NCI-H2107 treated with DMSO at 0.1 percent for 48 hours (cell line): ENCODE results near the gene KANTR.

Experiments used
- DNase-seq: peaks from one replicate; lab custom pipeline; 2025; ENCODE audit not compliant: unreplicated experiment; lab: John Stamatoyannopoulos, UW

Gene KANTR, protein sequence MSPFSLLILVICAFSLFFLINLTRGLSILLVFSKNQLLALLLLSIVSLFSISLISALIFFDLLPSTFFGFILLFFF

DNA sequence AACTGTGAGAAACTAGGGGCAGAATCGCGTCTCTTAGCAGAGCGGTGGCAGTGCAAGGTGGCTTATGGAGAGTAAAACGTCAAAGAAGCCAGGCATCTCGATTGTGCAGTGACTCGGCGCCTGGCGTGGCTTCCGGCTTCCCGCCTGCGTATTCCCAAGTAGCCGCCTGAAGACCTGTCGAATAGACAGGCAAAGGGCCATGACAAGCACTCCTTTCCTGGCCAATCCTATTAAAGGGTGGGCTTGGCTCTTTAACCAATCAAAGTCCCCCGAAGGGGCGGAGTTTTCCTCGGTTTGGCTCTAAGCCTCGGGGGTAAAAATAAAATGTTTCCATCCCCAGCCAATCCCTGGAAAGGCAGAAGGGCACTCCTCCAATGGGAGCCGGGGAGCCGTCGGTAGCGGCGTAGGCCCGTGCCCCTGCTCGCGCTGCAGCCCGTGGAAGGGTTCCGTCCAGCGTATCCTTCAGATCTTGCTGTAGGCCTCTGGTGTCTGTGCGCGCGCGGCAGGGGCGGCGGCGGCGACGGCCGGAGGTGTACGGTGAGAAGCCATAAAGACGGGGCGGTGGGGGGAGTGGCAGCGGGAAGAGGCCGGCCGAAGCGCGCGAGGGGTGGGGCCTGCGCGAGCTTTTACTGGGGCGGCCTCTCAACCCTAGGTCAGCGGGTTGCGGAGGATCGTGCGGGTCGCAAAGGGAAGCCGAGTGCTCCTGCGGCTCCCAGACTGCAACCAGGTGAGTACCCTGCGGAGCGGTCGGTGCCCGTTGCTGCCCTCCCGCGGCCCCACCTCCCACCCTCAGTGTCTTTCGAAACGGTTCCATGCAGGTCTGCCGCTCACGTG lies at the start of gene KANTR:
Gene KANTR, plus strand, starts transcription at position 395 of the 834 bp plus-strand sequence. CDS start 30,131 bp downstream, outside the sequence.
- peak; percentile 94 for DNase-seq

DNA sequence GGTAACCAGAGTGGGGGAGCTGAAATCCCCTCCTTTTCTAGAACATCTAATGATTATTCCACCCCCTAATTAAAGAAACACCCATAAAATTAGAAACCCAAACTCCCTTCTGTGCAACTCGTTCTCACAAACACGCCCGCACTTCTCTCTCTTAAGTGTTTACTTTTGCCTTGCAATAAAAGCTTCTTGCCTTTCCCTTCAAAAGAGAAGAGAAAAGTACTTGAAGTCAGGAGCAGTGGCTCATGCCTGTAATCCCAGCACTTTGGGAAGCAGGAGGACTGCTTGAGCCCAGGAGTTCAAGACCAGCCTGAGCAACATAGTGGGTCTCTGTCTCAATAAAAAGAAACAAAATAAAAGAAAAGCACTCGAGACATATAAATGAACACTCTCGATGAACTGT lies 48.9 kb upstream of the KANTR start:
- DNase-seq: peak; percentile 21

DNA sequence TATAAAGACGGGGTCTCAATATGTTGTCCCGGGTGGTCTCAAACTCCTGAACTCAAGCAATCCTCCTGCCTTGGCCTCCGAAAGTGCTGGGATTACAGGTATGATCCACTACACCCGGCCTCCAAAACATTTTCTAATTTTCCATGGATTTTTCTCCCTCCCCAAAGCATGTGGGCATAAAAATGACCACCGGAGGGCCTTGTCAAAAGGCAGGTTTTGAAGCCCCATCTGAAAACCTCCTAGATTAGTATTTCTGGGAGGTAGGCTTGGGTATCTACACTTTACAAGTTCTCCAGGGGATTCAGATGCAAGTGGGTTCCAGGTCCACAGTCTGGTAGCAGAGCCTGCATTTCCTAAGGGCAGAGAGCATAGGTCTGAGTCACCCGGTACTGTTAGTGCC lies 46.7 kb upstream of the KANTR start:
- no peak for DNase-seq

DNA sequence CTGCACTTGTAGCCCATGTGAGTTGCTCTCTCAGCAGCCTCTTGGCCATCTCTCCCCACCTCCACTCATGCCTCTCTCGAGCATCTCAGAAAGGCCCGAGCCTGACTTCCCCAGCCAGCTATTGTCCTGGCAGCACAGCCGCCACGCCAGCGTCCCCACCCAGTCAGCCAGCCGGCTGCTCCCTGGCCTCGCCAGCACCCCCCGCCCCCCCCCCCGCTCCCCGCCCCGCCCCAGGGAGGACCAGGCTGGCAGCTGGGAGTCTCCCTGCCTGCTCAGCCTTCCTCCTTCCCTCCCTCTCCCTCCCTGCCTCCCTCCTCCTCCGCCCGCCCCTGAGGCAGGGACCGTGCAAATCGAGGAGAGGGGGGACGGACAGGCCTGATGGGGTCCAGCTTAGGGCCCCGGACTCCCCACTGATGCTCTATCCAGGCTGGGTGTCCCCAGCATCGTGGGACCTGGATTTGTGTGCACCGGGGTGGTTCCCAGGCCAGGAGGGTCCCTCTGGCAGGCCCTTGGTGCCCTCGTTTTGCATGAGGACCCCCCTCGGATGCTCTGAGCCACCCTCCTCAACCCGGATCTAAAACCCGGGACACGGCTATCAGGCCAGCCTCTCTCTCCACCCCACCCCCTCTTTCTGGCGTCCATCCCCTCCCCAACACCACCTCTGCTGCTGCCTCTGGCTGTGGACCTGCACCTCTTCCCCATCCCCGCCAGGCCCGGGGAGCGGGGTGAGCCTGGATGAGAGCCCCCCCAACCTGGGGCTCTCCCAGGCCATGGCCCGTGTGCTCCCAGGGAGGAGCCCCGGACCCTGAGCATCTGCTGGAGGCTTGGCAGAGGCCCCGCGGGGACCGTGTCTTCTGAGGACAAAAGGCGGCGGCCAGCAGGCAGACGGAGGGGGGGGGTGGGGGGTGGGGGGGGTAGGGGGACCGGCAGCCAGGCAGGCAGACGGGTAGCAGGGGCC lies 45.5 kb upstream of the KANTR start, which contains the start of gene GPR173:
Gene GPR173, plus strand, starts transcription at position 621 of the 958 bp plus-strand sequence. CDS start 27,833 bp downstream, outside the sequence.
- peak; percentile 58 for DNase-seq

DNA sequence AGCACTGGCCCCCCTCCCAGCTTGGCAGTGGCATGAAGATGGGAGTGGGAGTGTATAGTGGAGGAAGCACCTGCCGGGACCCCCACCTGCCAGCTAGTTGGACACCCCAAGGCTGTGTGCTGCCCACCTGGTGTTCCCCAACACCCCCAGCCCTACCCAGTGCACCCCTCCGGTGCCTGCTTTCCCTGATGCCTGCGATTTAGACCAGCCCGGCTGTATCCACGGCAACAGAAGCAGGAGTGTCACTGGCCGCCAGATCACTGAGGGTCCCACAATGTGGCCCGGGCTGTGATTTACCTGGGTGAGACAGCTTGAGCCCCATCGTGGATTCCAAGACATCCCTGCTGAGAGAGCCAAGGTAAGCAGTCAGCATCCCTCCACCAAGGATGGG lies 44.8 kb upstream of the KANTR start:
- no peak for DNase-seq

DNA sequence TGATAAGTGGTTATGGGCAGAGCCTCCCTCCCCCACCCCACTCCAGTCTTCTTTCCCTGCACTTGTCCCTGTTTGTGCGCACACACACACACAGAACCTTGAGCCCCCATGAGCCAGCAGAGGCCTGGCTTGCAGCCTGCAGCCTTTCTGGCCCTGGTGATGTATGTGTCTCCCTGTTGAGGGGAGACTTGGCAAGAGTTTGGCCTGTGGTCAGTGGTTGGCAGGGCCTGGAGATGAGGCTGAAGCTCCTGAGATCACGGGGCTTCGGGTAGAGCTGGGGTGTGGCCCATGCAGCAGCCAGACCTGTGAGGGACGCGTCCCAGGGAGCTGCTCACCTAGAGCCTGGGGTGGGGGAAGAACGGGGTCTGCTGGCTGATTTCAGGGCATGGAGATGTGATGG lies 43.1 kb upstream of the KANTR start:
- no peak for DNase-seq

DNA sequence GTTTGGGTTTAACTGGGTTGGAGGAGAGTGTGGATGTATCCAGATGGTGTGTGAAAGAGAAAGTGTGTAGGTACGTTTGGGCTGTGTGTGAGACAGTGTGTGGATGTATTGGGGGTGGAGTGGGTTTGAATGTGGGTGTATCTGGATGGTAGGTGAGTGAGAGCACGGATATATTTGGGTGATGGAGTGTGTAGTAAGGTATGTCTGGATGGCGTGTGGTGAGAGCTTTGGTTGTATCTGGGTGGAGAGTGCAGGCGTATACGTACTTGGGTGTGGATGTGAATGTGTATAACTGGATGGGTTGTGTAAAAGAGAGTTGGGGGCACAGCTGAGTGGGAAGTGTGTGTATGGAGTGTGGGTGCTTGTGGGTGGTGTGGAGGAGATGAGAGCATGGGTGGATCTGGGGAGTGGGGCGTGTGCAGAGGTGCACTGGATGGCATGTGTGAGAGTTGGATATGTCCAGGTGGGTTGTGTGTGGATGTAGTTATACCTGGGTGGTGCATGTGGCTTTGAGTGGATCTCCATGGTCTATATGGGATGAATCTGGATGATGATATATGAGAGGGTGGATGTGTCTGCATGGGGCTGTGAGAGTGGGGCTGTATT lies 38.6 kb upstream of the KANTR start:
- no peak for DNase-seq

DNA sequence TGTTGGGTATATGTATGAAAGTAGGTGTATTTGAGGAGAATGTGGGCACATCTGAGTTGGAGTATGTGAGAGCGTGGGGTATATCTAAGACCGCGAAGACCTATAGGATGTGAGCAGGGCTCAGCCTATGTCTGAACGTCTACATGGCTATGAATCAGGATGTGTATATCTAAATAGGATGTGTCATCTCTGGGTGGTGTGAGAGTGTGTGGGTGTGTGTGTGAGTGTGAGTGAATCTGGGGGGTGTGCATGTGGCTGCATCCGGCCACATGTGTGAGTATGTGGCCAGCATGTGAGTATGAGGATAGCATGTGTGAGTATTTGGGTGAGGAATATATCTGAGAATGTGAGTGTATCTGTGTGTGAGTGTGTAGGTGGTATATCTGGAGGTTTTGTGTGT lies 37.6 kb upstream of the KANTR start:
- DNase-seq: no peak

DNA sequence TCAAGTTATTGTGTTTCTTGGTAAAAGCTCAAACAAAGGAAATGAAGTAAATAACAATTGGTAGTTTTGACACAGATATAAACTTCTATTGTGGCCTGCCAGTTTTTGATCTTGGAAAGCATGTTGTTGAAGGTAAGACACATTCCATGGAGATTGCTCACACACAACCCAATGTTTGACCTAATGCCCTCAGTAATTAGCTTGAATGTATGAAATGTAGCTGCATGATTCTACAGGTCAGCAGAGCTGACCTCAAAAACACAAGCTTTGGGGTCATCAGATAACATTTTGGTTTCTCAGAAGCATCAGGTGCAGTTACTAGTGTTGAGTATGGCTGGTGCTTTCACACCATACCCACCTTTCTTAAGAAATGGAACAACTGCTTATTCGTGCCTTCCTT lies 28.8 kb upstream of the KANTR start:
- no peak for DNase-seq

DNA sequence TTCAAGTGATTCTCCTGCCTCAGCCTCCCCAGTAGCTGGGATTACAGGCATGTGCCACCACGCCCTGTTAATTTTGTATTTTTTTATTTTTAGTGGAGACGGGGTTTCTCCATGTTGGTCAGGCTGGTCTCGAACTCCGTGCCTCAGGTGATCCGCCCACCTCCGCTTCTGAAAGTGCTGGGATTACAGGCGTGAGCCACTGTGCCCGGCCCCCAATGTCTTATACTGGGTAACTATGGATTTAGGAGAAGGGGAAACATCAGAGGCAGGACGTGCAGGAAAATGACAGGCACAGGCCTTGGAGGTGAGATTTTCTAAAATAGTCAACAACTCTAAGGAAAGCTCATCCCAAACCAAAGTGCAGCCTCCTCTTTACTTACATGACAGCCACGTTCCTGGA lies 22.9 kb upstream of the KANTR start:
- no peak for DNase-seq

DNA sequence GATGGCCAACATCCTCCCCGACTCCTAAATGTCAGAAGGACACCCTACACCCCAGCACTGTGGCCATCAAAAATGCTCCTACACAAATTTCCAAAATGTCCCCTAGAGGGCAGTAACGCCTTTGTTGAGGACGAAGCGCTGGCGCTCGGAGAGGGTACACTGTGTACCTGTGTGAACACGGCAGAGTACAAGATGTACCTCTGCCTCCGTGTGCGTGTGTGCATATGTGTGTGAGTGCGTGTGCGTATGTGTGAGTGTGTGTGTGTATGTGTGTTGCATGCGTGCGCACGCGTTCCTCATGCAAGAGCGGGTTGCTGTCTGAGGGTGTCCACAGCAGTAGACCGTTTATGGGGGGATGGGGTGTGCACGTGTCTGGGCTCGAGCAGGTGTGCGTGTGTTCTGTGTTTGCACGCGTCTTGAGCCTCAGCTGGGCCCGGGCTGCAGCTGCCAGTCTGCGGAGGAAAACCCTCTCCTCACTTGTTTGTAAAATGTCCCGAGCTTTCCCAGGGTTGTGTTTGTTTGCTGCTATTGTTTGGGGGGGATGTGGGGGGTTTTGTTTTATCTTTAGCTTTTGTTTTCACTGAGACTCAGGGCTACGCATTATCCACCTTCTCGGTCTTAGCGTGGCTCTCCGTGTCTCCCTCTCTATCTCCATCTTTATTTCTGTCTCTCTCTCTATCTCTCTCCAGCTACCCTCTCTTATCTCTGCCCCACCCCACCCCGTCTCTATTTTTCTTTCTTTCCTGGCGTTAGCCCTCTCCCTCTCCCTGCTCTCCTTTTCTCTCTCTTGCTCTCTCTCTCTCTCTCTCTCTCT lies 22.1 kb upstream of the KANTR start:
- DNase-seq: peak; percentile 81

DNA sequence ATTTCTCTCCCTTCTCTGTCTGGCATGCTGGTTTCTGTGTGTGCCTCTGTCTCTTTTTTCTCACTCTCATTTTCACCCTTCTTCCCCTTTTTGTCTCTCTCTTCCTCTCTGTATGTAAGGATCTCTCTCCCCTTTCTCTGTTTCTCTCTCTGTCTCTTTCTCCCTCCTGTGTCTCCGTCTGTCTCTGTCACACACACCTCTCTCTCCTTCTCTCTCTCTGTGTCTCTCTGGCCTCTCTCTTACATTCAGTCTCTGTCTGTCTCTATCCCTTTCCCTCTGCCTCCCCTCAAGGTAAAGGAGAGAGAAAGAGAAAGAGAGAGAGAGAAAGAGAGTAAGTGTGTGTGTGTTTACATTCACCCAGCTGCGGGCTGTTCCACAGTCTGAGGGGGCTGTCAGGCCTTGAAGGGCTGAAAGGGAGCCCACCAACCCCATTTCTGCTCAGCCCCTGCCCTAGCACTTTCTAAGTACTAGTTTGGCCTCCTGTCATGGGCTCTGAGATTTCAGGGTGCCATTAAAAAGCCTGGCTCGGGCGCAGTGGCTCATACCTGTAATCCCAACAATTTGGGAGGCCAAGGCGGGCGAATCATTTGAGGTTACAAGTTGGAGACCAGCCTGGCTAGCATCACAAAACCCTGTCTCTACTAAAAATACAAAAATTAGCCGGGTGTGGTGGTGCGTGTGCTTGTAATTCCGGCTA lies 21.4 kb upstream of the KANTR start:
- DNase-seq: no peak

DNA sequence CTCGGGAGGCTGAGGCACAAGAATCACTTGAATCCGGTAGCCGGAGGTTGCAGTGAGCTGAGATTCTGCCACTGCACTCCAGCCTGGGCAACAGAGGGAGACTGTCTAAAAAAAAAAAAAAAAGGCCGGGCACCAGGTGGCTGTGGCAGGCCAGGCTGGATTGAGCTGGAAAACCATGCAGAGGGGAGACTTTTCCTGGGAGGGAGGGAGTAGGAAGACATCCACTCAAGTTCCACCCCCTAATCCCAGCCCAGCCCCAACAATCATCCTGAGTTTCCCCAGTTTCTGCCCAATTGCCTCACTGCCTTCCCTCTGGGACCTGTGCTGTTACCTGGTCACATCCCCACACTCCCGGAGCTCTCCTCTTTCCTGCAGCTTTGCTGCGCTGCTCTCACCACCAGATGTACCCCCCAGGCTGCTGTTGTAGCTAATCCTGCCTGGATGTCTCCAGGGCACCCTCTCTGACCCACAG lies 20.8 kb upstream of the KANTR start:
- peak; percentile 48 for DNase-seq

DNA sequence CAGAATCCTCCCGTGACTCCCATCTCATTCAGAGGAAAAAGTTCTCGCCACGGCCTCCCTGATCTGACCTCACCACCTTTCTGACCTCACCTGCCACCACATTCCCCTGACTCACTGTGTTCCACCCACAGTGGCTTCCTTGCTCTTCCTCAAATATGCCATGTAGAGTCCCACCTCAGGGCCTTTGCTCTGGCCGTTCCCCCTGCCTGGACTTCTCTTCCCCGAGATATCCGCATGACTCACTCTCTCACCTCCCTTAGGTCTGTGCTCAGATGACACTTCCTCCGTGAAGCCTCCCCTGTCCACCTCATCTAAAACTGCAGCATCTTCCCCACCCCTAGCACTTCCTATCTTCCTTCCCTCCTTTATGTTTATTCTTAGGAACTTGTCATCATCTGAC lies 18.9 kb upstream of the KANTR start:
- DNase-seq: no peak

DNA sequence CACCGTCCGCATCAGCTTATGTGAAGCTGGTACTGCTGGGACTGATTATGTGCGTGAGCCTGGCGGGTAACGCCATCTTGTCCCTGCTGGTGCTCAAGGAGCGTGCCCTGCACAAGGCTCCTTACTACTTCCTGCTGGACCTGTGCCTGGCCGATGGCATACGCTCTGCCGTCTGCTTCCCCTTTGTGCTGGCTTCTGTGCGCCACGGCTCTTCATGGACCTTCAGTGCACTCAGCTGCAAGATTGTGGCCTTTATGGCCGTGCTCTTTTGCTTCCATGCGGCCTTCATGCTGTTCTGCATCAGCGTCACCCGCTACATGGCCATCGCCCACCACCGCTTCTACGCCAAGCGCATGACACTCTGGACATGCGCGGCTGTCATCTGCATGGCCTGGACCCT lies 17.3 kb upstream of the KANTR start:
- no peak for DNase-seq

DNA sequence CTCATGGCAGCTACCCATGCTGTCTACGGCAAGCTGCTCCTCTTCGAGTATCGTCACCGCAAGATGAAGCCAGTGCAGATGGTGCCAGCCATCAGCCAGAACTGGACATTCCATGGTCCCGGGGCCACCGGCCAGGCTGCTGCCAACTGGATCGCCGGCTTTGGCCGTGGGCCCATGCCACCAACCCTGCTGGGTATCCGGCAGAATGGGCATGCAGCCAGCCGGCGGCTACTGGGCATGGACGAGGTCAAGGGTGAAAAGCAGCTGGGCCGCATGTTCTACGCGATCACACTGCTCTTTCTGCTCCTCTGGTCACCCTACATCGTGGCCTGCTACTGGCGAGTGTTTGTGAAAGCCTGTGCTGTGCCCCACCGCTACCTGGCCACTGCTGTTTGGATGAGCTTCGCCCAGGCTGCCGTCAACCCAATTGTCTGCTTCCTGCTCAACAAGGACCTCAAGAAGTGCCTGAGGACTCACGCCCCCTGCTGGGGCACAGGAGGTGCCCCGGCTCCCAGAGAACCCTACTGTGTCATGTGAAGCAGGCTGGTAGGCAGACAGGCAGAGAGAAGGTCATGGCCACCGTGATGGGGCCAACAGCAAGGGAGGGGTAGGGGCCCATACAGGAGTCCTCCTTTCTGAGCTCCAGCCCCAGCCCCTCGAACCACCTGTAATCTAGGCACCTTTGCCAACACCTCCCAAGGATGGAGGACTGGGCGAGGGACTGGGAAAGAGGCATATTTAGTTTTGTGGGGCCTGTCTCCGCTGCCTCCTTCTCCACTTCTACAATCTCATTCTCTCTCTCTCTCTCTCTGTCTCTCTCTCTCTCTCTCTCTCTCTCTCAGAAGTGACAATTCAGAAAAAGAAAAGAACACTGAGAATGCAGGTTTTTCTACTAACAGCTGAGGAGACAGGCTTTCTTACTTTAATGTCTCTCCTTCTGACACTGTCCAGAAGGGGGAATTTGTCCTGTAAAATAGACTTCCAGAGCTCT lies 16.4 kb upstream of the KANTR start:
- DNase-seq: no peak

DNA sequence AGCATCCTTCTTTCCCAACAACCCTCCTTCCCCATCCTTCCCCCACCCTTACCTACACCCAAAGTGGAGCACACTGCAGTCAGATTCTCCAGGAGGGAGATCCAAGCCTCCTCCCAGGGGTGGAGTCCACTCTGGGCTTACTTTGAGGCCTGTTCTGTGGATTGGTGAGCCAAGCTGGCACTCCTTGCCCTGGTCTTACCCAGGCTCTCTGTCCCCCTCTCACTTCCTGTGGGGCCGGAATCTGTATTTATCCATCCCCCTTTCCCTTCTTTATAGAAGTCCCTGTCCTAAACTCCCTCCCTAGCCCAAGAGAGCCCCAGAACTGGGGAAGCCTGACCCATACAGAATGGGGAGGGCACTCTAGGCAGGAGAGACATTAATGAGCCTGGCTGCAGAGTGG lies 15.0 kb upstream of the KANTR start:
- no peak for DNase-seq
